H1 (cell line): ENCODE measurements around the gene CDC42BPB. TPM values are rescaled to one million over a fixed set of nuclear protein-coding genes. Genes with fewer than 3 reads are reported as not detected.

ENCODE experiments used
- BCL11A ChIP-seq, 2 experiments: IDR thresholded peaks; one replicate each; pipeline ENCODE4 v1.6.1; 2011; ENCODE audit warnings: low read depth in 2 of 2, low read length in 2 of 2, mild to moderate bottlenecking in 2 of 2
- CHD7 ChIP-seq: fragments of 300-600 bp; sonication (generic); IDR thresholded peaks from 2 replicates; pipeline ENCODE4 v1.7.1; 2012; ENCODE audit warnings: low read length, moderate library complexity, mild to moderate bottlenecking, inconsistent platforms; ENCODE audit not compliant: insufficient replicate concordance
- EZH2 ChIP-seq: fragments of 200-600 bp; sonication (generic); IDR thresholded peaks from 2 replicates; pipeline ENCODE4 v1.7.1; 2012; ENCODE audit warnings: low read depth, mild to moderate bottlenecking, moderate library complexity, low read length, inconsistent platforms; ENCODE audit not compliant: severe bottlenecking
- polyA plus RNA-seq, 7 experiments: library from polyadenylated mRNA; depleted of rRNA in 3 of 7; stranded (reverse) in 5 of 7; unstranded in 2 of 7; fragments of >200 nt in 5 of 7; fragments of 200-250 nt in 2 of 7; gene quantifications; 1 replicate in 5 of 7; 2 replicates in 1 of 7; 4 replicates in 1 of 7; pipeline versions ENCODE4 v1.2.1 to v1.2.3, GENCODE V29; 2011 to 2013; ENCODE audit warnings: missing spikeins in 2 of 7, mixed read lengths in 2 of 7
- total RNA-seq: library from RNA; stranded (reverse); fragmentation: NEBNext Ultra II Directional; extraction: Animal tissue kit (Norgen Biotek cat#: 25700); gene quantifications from 2 replicates; pipeline ENCODE4 v1.2.1, GENCODE V29; 2021

Gene CDC42BPB
- total and polyA plus RNA-seq, 2 of the 8 experiments (the other 6 are each of a cell fraction or from before 2014, with no cell fraction given): 51.2 to 88.2 TPM

DNA sequence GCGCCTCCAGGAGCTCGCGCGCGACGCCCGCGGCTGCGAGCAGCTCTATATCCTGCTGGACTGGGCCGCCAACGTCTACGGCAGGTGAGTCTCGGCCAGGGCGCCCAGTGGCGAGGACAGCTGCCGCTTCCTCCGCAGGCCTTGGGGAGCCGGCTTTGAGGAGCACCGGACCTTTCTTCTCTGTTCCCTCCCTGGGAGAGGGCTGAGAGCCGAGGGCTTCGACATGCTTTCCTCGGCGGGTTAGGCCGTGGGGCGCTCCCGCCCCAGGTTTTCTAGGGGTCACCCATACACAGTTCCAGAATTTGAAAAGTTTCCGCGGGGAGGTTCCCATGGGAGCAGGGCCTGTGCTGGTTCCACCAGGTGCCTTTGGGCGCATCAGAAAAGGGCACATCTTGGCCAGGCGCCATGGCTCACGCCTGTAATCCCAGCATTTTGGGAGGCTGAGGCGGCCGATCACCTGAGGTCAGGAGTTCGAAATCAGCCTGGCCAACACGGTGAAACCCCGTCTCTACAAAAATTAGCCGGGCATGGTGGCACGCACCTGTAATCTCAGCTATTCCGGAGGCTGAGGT lies 45.4 kb upstream of the CDC42BPB start (continued):
- TF ChIP-seq CHD7 (no peak), BCL11A (IDR thresholded peaks at IDR 0.05; ENCODE audit: low read depth in 2 of 2, low read length in 2 of 2) (no peak), EZH2 (peak; percentile 44)
